HG03196 (cell line): ENCODE data around the gene MGAT4A.
A peak's percentile ranks its signal among the peaks of the same experiment; 100 is the strongest.

Experiments used
- ATAC-seq: cut with Tn5 transposase; IDR thresholded peaks from one replicate; pipeline ENCODE4 v1.9.1; 2021; ENCODE audit not compliant: unreplicated experiment

The MGAT4A gene

DNA sequence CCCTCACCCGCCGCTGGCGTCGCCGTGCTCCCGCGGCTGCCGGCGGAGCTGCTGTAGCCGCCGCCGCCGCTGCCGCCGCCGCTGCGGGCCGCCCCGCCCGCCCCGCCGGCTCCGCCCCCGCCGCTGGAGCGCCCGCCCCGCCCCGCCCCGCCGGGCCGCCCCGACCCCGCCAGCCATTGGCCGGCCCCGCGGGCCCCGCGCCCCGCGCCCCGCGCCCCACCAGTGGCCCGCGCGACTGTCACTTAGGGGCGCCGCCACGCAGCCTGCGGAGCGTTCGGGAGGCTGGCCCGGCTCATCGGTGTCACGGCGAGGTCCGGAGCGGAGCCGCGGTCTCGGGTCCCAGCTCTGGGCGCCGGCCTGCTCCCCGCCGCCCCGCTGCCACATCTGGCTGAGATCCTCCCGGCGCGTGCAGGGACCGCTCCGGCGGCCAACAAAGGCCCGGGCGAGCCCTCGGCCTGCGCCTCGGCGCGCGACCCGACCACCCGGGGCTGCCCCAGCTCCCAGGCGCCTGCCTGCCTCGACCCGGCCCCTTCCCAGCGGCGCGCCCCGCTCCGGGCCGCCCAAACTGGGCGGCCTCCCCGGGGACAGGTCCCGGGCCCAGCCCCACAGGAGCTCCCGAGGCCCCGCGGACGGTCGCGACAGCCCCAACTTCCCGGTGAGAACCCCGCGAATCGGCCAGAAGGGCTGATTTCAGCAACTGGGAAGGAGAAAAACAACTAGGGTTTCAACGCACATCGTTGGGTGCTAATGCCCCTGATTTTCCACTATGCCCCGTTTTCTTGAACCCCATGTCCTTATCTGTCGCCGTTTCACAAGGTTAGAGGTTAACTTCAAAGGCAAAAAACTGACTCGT is at the start of gene MGAT4A:
Gene MGAT4A, minus strand, starts transcription at position 92 of the 853 bp plus-strand sequence. CDS start 4,800 bp downstream, outside the sequence.
- peak; percentile 71 for ATAC-seq

DNA sequence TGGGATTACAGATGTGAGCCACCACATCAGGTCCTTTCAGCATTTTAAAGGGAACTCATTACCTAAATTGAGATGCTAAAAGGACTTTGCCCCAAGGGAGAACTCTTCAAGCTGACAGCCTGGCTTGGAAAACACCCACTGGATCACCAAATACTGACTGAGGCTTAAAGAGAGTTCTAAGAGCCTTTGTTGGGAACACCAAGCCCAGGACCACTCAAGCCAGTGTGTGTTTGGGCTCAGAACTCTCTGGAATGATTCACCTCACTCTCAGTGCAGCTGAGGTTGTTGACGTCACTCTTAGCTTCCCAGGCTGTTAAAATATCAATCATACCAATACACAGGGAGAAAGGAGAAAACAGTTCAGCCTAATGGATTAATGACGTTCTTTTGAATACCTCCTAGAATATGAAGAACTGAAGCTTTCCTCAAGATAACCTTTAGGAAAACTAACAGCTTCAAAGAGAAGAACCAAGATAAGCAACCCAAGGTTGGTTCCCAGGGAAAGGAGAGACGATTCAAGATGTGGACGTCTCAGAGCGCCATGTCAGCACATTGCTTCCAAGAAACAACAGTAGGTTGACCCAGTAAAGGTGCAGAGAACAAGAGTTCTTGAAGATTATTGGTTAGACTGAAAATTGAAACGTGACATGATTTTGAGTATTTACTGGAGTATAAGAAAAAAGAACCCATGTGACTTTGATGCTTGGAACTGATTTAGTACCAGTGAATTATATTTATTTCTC is 48.0 kb upstream of the MGAT4A start:
- ATAC-seq: no peak

DNA sequence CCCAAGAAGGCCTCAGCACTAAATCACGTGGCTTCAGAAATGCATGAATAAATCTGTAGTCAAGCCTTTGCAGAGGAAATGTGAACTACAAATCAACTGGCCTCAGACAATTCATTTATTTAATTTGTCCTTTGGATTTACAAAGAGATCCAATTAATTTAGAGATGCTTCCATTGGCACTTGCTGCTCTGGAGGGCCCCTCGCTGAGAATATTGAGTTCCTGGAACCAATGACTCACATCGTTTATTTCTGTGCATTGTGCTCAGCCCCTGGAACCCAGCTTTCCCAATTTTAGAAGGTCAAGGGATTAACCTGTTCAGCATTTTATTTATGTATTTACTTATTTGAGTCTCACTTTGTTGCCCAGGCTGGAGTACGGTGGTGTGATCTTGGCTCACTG is 47.2 kb upstream of the MGAT4A start:
- no peak for ATAC-seq

DNA sequence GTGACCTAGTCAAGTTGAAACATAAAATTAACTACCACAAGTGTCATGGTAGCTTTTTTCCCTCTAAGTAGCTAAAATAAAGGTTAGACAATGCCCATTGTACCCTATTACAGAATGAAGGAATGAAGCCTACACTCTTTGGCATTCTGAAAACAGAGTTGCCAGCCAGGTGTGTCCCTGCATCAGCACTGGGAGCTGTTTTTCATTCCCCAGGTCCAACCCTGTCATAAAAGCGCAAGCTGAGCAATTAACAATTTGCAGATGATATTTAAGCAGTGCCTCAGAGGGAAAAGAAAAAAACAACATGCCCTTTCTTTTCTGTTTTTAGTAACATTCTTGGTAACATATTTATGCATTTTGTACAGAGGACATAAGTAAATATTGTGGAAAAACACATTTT is 46.8 kb upstream of the MGAT4A start:
- no peak for ATAC-seq

DNA sequence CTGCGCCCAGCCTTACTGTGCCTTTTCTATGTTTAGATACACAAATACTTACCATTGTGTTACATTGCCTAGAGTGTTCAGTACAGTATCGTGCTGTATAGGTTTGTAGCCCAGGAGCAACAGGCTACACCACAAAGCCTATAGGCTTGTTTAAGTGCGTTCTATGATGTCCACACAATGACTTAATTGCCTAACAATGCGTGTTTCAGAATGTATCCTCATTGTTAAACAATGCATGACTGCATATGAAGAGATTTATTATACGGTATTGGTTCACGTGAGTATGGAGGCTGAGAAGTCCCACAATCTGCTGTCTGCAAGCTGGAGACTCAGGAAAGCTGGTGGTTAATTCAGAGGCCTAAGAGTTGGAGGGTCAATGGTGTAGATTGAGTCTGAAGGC is 46.1 kb upstream of the MGAT4A start:
- ATAC-seq: no peak

DNA sequence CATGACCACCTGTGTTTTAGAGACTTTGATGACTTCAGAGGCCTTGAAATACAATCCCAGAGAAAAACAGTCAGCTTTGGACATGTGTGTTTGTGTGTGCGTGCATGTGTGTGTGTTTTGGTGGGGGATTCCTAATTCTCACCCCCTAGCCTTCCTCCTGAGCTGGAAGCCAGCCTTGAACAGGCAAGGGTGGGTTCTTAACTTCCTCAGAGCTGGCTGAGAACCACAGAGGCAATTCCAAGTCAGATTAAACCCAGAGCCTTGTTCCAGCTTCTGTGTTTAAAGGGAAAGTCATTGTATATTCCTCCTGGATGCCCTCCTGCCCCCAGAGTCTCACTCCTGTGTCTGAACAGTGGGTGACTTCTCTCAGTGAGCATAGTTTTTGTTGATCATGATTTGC is 45.2 kb upstream of the MGAT4A start:
- no peak for ATAC-seq

DNA sequence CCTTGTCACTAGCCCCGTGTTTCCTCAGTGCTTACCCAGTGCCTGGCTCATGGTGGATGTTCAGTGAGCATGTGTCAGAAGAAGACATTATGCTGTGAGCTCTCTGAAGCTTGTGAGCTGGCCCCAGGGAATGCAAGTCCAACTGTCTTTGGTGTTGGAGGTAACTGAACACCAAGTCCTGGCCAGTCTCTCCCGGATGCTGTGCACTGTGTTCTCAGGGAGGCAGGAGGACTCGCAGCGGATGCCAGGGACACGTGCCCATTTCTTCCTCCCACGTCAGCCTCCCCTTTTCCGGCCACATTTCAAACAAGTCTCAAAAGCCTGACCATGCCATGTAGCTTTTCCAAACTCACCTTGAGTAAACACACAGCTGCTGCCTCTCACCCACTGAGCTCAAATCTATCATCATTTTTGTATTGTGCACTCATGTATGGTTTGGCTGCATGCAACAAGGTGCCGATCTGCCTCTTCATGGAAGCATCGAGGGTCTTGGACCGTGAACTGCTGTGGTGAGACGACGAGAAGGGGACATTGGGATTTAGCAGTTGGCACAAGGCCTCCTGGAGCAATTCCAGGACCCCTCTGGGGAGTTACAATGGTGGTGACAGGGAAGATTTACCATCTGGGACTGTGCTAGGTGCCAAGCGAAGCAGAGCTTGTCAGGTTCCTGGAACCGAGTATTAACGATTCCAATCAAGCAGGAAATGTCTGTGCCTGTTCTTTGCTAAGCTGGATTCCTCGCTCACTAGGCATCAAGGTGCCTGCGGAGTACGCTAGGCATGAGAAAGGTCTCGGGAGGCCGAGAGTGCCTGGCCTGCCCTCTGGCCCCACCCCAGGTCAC is 44.4 kb upstream of the MGAT4A start:
- no peak for ATAC-seq

DNA sequence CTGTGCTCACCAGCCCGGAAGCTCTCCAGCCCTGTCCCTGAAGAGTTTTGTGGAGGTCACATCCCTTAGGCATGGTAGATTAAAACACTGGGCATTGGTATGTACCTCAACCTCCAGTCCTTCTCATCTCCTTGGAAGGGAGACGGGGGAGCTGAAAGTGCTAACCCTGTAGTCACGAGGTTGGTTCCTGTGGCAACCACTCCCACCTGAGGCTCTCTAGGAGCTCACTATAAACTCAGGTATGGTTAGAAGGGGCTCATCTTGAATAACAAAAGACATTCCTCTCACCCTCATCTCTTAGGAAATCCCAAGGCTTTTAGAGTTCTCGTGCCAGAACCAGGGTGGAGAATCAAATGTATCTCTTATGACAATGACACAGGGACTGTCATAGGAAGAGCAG is 43.0 kb upstream of the MGAT4A start:
- ATAC-seq: no peak

DNA sequence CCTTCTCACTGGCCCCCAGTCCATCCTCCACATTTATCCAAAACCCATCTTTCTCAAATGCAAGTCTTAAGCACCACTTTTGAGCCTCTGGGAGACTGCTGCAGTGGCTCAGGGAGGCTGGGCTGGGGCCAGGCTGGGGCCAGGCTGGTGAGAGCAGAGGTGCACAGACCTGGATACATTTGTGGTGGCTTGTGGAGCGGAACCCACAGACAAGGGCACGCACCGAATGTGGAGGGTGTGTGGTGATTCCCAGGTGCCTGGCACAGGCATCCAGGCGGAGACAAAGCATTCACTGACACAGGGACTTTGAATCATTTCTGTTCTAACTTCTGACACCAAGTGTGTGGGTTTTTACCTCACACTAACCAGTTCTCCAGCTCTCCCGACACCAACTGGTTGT is 42.2 kb upstream of the MGAT4A start:
- ATAC-seq: no peak

DNA sequence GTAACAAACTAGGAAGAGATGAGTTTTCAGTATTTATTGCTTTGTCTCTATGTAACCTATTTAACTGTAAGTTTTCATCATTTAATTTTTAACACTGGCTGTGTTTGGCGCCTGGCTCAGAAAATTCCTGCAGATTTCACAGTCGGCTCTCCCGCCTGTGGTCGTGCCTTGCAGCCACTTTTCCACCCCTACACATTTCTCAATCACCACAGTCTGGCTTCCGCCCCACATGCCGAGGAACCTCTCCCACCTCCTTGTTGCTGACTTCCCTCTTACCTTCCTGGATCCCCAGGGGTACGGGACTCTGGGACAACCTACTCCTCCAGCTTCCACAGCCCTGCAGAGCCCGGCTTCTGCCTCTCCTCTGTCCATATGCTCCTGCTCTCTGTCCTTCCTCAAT is 41.6 kb upstream of the MGAT4A start:
- ATAC-seq: no peak

DNA sequence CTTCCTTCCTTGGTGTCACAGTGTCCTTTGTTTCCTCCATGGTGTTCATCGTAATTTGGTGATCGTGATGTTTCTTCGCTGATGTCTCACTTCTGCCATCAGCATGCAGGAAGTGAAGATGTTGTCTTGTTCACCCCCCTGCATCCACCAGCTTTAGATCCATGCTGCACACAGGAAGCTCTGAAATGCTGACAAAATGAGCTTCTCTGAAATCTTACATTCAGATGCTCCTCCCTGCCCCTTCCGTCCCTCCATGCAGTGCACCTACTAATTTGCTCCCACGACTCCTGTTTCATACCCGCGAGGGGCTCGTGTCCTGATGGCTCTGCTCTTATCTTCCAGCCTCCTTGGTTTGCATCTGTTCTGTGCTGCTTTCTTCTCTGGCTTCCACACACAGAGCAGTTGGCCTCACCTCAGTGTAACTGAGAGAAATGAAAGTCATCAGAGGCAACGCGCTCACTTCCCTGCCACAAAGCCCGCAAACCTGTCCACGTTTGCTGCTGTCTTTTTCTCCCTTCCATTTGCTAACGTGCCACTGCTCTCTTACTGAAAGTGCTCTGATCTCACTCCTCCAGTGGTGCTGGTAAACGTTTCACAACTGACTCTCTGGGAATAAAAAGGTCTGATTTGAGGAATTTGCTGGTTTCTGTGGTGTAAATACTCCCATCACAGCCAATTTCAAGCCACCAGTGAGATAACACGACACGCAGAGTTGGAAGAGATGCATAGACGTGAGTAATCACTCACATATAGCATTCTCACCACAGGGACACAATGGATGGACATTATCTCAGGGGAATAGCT is 41.0 kb upstream of the MGAT4A start:
- no peak for ATAC-seq

DNA sequence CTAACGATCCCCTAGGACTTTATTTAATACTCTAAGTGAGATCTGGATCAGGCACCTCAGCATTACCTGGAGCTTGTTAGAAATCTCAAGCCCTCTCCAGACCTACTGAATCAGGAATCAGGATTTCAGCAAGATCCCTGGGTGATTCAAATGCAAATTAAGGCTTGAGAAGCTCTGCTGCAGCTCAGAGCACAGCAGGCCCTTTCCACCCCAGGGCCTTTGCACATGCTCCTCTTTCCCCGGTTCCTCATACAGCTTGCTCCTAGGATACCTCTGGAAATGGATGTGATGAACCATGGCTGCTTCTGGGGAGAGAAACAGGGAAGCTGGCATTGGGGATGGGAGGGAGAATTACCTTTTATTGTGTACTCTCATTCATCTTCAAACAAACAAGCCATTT is 40.3 kb upstream of the MGAT4A start:
- ATAC-seq: no peak

DNA sequence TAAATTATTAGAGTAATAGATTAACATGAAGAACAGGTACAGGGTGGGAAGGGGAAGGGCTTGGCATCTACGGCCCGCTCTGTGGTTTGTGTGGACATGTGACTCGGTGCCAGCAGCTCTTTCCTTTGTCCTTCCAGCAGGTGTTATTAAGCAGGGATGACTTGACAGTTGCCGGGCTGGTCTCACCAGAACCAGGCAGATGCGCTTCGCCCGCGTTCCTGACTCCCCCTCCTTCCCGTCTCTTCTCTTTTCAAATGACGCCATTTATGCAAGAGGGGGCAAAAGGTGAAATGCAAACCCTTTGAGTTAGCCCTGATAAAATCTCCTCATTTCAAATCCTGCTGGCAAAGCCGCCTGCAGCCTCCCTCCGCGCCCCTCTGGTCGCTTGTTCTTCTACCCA is 38.9 kb upstream of the MGAT4A start:
- ATAC-seq: no peak

DNA sequence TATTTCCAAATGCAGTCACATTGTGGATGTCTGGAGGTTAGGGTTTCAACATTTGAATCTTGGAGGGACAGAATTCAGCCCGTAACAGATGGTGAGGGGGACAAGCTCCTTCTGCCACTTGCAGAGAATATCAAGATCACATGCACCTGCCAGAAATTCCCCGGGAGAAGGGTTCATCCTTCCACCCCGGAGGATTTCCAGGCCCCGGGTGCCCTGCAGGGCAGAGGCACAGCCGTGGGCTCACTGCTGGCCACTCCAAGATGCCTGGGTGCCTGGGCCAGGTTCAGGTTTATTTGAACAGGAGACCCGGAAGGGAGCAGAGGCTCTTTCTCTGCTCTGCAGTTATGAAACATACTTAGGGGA is 38.2 kb upstream of the MGAT4A start:
- no peak for ATAC-seq

DNA sequence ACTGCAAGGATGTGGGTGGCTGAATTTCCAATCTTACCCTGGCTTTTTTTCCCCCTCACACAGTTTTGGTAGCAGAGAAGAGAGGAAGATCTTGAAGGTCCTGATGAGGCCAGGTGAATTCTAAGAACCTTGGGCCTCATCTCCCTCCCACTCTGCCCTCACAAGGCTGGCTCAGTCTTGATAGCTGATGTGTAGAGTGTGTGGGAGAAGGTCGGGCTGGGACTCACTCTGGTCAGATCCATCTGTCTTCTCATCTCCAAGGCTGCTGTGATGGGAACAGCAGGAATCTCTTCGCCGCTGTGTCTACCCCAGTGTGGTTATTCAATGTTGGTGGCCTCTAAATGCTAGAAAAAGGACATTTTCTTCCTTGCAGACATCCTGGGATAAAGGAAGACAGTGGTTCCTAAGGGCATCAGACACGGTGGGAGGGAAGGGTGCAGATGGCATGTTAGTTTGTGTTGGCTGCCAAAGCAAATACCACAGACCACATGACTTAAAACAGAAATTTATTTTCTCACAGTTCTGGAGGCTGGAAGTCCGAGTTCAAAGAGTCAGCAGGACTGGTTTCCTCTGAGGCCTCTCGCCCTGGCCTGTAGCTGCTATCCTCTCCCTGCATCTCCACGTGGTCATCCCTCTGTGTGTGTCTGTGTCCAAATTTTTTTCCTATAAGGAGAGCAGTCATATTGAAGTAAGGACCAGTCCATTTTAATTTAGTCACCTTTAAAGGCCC is 37.6 kb upstream of the MGAT4A start:
- no peak for ATAC-seq

DNA sequence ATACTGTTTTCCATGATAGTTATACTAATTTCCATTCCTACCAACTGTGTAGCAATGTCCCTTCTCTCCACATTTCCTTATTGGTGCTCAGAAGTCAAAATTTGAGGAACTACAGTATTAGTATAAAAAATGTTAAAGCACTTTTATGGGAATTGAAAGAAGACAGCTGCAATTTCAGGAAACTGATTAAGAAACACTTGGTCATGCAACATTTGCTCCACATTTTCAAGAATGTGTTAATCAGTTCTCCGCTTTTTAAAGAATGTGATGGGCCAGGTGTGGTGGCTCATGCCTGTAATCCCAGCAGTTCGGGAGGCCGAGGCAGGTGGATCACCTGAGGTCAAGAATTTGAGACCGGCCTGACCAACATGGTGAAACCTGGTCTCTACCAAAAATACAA is 33.6 kb upstream of the MGAT4A start:
- ATAC-seq: no peak

DNA sequence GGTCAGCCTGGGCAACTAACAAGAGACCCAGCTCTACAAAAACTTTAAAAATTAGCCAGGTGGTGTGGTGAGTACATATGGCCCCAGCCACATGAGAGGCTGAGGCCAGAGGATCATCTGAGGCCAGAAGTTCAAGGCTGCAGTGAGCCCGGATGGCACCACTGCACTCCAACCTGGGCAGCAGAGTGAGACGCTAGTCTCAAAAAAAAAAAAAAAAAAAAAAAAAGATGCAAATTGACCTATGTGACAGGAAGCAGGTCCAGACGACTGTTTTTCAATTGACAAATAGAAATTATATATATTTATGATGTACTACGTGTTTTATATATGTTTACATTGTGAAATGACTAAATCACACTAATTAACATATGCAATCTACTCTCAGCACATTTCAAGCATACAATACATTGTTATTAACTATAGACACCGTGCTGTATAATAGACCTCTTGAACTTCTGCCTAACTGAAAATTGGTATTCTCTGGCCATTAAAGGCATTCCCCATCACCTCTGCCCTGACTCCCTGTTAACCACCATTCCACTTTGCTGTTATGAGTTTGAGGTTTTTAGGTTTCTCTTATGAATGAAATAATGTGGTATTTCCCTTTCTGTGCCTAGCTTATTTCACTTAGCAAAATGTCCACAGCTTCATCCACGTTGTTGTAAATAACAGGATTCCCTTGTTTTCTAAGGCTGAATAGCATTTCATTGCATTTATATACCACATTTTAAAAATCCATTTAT is 32.4 kb upstream of the MGAT4A start:
- ATAC-seq: no peak

DNA sequence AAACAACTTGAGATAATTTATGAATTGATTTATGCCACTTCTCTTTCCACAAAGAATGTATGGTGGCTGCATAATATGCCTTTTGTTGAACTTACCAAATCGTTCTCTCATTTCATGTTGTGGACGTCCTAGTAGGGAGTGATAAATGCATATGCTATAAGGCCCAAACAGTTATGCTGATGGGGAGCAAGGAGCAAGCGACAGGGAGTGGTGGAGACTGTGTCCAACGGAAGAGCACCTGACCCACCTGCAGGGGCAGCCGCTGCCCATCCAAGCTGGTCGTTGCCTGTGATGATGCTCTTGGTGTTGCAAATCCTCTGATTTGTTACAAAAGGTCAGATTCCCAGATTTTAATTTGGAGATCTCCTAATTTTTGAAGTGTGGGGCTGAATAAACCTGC is 31.0 kb upstream of the MGAT4A start:
- ATAC-seq: no peak

DNA sequence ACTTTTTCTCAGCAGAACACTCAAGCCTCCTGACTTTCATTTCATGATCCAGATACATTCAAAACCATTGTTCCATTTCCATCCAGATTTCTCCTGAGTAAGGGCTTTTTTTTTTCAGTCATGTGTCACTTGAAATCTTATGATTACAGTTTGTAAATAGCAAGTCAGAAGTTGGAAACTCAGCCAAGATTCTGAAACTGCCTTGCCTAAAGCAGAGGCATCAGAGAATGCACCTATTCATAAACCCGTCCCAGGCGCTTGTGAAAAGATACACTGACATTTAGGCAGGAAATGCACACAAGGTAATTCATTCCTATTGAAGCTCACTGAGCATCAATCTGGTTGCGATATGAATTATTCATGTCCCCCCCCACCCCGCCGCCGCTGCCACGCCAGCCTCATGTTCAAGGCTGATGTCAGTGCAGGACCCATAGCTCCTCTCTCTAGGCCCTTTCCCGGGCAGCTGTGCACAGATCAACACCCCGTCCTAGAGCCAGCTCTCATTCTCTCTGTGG is 30.4 kb upstream of the MGAT4A start:
- ATAC-seq: no peak
